AG10803 (cell line): ENCODE measurements around the gene ARHGEF38.

Experiments used
- DNase-seq: peaks from one replicate; pipeline ENCODE4 v3.0.0; 2010; ENCODE audit warnings: low read depth
- H3K4me3 ChIP-seq: 2 replicates; pipeline ENCODE4 v1.5.1; 2011; ENCODE audit warnings: mild to moderate bottlenecking, low read length, control low read depth
- TF ChIP-seq, protein P1 (sequence below): conservative IDR thresholded peaks from 2 replicates; pipeline ENCODE4 v1.5.1; 2011; ENCODE audit warnings: mild to moderate bottlenecking, low read length, control low read depth, inconsistent platforms

Gene ARHGEF38

DNA sequence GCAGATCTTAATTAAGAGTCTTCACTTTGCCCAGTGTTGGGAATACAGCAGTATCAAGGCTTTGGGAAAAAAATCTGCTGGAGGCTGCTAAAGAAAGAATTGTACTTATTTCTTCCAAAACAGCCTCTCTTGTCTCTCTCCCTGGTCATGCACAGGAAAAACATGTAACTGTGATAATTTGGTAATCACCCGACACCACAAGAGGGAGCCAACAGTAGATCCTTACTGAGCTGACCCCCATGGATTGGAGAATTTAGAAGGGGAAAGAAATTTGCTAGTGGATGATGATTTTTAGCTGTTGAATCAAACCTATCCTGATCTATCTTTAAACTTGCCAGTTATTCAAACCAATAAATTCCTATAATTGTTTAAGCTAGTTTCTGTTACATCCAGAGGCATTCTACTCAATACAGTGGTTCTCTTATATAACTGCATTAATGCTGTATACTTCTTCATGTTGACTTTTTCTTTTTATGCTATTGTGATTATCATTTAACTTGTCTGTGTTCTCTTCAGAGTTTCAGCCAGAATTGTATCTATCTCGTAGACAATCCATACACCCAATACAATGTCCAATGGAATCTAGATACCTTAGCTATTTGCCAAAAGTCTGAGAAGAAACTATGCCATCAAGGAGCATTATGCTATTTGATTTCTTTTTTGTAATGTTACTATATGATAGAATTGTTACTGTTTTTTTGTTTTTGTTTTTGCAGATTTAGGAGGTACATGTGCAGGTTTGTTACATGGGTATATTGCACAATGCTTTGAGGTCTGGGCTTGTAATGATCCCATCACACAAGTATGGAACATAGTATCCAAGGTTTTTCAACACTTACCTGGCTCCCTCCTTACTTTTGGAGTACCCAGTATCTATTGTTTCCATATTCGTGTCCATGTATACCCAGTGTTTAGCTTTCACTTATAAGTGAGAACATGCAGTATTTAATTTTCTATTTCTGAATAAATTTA lies 31.3 kb upstream of the ARHGEF38 start:
- DNase-seq, result peak; percentile 33
- no peak overlapping the region for H3K4me3 ChIP-seq
- TF ChIP-seq, protein P1, sequence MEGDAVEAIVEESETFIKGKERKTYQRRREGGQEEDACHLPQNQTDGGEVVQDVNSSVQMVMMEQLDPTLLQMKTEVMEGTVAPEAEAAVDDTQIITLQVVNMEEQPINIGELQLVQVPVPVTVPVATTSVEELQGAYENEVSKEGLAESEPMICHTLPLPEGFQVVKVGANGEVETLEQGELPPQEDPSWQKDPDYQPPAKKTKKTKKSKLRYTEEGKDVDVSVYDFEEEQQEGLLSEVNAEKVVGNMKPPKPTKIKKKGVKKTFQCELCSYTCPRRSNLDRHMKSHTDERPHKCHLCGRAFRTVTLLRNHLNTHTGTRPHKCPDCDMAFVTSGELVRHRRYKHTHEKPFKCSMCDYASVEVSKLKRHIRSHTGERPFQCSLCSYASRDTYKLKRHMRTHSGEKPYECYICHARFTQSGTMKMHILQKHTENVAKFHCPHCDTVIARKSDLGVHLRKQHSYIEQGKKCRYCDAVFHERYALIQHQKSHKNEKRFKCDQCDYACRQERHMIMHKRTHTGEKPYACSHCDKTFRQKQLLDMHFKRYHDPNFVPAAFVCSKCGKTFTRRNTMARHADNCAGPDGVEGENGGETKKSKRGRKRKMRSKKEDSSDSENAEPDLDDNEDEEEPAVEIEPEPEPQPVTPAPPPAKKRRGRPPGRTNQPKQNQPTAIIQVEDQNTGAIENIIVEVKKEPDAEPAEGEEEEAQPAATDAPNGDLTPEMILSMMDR, result peak; percentile 66

DNA sequence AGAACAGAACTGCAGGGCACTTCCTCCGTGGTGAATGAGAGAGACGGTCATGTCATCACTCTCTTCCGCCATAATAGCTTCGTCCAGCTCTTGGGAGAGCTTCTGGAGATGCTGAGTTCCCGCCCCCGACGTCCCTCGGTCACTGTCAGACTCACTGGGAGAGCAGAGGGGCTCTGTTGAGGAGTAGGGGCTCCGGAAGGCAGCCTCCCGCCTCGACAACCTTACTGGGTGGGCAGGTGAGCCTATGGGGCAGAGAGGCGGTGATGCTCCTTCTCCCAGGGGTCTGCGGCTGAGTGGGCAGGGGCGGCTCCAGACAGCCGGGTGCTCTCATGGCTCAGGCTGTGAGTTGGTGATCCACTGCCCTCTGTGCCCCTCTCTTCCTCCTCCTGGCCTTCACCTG lies 25.8 kb upstream of the ARHGEF38 start:
- DNase-seq, result no peak
- no peak overlapping the region for H3K4me3 ChIP-seq
- TF ChIP-seq, protein P1, result no peak

DNA sequence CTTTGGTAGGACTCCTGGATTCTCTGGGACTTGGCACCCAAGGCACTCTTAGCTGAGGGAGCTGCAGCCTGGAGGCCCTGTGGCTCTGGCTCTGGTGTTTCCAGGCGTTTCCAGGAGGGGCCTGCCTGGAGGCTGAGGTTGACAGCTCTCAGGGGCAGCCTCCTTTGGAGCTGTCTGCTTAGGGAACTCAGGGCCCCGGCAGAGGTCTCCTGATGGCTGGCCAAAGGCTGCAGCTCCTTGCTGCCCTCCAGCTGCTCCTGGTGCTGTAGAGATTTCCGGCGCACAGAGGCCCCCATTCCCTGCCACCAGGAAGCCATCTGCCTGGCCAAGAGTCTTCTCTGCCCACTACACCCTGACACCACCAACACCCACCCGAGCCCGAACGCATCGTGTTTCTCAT lies 25.3 kb upstream of the ARHGEF38 start:
- TF ChIP-seq, protein P1, result no peak
- DNase-seq, result no peak
- no peak overlapping the region for H3K4me3 ChIP-seq

DNA sequence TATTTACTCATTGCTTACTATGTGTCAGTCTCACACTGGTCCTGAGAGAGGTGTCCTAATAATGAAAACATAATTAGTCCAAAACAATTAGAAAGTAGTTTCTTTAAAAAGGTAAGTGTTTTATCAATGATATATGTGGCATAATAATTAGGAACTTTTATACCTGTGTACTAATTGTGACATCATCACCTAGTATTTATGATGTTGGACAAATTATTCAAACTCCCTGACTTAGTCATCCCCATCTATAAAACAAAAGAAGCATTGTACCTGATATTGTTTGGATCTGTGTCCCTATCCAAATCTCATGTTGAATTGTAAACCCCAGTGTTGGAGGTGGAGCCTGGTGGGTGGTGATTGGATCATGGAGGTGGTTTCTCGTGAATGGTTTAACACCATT lies 15.8 kb upstream of the ARHGEF38 start:
- TF ChIP-seq, protein P1, result no peak
- DNase-seq, result no peak
- H3K4me3 ChIP-seq, result no peak overlapping the region

DNA sequence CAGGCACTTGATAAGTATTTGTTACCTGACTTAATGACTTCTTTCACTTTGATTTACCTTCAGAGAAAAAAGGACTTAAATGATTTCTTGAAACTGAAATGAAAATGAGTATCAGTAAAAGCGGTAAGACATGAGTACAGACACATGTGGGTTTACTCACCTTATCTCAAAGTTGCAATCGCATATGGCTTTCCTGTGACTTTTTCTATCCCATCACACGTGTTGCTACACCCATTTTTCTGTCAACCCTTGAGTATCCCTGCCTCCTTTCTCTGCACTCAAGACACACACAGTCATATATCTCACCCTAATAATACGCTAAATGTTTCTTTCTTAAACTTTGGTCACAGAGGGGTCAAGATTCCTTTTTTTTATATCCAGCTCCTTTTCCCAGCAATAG lies 11.0 kb upstream of the ARHGEF38 start:
- H3K4me3 ChIP-seq, result no peak overlapping the region
- no peak for DNase-seq
- TF ChIP-seq, protein P1, result no peak

DNA sequence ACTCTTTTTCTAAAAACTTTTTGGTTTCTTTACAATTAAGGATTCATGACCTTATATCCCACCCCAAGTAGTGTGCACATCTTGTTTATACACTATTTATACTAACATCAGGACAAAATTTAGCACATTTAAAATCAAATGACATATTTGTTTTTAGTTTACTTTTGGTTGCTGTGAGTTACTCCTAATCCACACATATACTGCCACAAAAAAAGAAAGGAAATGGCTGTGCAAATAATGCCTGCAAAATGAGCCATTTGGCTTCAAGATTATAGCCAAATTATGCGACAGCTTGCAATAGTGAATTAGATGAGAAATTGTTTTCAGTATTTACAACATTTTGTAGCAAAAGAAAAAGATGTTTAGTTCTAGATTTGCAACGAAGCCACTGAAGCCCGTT lies 10.4 kb upstream of the ARHGEF38 start:
- H3K4me3 ChIP-seq, result no peak overlapping the region
- no peak for DNase-seq
- TF ChIP-seq, protein P1, result no peak

DNA sequence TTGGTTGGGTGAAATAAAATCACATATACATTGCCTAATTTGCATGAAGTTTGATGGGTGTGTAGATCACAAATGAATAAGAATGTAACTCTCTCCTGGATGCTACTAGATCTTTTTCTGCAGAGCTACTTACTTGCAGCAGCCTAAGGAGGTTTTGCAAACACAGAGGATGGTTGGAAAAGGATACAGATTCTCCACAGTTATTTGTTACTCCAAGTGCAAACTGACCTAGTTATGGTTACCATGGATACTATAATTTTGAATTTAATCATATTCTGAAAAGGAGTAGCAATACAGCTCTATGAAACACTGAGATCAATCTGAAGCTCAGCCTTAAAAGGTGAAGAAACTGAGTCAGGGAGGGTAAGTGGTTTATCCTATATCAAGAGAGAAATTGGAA lies 9.1 kb upstream of the ARHGEF38 start:
- no peak overlapping the region for H3K4me3 ChIP-seq
- no peak for DNase-seq
- TF ChIP-seq, protein P1, result no peak
